Caco-2 (cell line): ENCODE data around the gene ADGRL1. TPM values are rescaled to one million over a fixed set of nuclear protein-coding genes. Genes with fewer than 3 reads are reported as not detected.

Experiments used
- BruUV-seq: library from RNA; stranded (reverse); fragments of 400-500 nt; replicated peaks from 2 replicates; lab custom pipeline; 2021; lab: Mats Ljungman, UMichigan
- CTCF ChIA-PET: fragments of 300-600 bp; sonication (Branson Sonifier 250); formaldehyde crosslinking; loops from one replicate; lab custom pipeline; 2022; ENCODE audit warnings: antibody characterized with exemption; lab: Charles Lee
- POLR2A ChIA-PET: fragments of 300-600 bp; sonication (Branson Sonifier 250); formaldehyde crosslinking; loops from one replicate; lab custom pipeline; 2022; ENCODE audit warnings: antibody characterized with exemption; lab: Charles Lee
- DNase-seq, 2 experiments: peaks; one replicate each; pipeline versions ENCODE4 v3.0.0 to v3.0.0-alpha.2; 2020 to 2022
- H3K27me3 ChIP-seq: replicated peaks from 2 replicates; pipeline ENCODE4 v1.6.0; 2011; ENCODE audit warnings: low read length; ENCODE audit not compliant: control insufficient read depth, insufficient read depth
- H3K36me3 ChIP-seq: 2 replicates; pipeline ENCODE4 v1.5.1; 2011; ENCODE audit warnings: low read length; ENCODE audit not compliant: control insufficient read depth, insufficient read depth
- H3K4me1 ChIP-seq: fragments of 250-450 bp; sonication (Bioruptor Pico); 2 replicates; pipeline ENCODE4 v1.5.1; 2020; ENCODE audit warnings: mild to moderate bottlenecking
- H3K4me3 ChIP-seq: 2 replicates; pipeline ENCODE4 v1.5.1; 2011; ENCODE audit warnings: low read depth, mild to moderate bottlenecking, control low read depth, low read length
- H3K9me3 ChIP-seq: fragments of 250-450 bp; sonication (Bioruptor Pico); 2 replicates; pipeline ENCODE4 v1.5.1; 2020; ENCODE audit warnings: mild to moderate bottlenecking, moderate library complexity
- H3K27ac Mint-ChIP-seq: one replicate; pipeline ENCODE4 v1.8.0; 2022; ENCODE audit warnings: mixed read lengths; ENCODE audit not compliant: unreplicated experiment
- H3K27me3 Mint-ChIP-seq: one replicate; pipeline ENCODE4 v1.8.0; 2022; ENCODE audit warnings: mixed read lengths; ENCODE audit not compliant: insufficient read depth, unreplicated experiment
- H3K36me3 Mint-ChIP-seq: one replicate; pipeline ENCODE4 v1.8.0; 2022; ENCODE audit warnings: mild to moderate bottlenecking, mixed read lengths; ENCODE audit not compliant: insufficient read depth, unreplicated experiment
- H3K4me1 Mint-ChIP-seq: one replicate; pipeline ENCODE4 v1.8.0; 2022; ENCODE audit warnings: low read depth, mixed read lengths; ENCODE audit not compliant: unreplicated experiment
- H3K4me3 Mint-ChIP-seq: one replicate; pipeline ENCODE4 v1.8.0; 2022; ENCODE audit warnings: mild to moderate bottlenecking, moderate library complexity, mixed read lengths; ENCODE audit not compliant: unreplicated experiment
- H3K9me3 Mint-ChIP-seq: one replicate; pipeline ENCODE4 v1.8.0; 2022; ENCODE audit warnings: mixed read lengths; ENCODE audit not compliant: unreplicated experiment
- CTCF ChIP-seq, 2 experiments: fragments of 200-600 bp in 1 of 2; IDR thresholded peaks; 1 replicate in 1 of 2; 2 replicates in 1 of 2; pipeline versions ENCODE4 v1.5.1 to v1.8.0; 2011 to 2022; ENCODE audit warnings: antibody characterized with exemption in 1 of 2, control low read depth in 1 of 2, inconsistent platforms in 1 of 2, low read depth in 1 of 2, low read length in 1 of 2, mild to moderate bottlenecking in 1 of 2, moderate library complexity in 1 of 2; ENCODE audit not compliant: insufficient read depth in 1 of 2, severe bottlenecking in 1 of 2, unreplicated experiment in 1 of 2
- intact Hi-C: fragments of 100-400 bp; cut with micrococcal nuclease; formaldehyde crosslinking; loops from one replicate; pipeline ENCODE4 v1.10.0; 2022; ENCODE audit not compliant: unreplicated experiment
- total RNA-seq: library from RNA; stranded (reverse); gene quantifications from 2 replicates; pipeline ENCODE4 v1.2.3, GENCODE V29; 2022

The ADGRL1 gene
- total RNA-seq, 1 experiment from 2014 or later = 17.6 TPM

DNA sequence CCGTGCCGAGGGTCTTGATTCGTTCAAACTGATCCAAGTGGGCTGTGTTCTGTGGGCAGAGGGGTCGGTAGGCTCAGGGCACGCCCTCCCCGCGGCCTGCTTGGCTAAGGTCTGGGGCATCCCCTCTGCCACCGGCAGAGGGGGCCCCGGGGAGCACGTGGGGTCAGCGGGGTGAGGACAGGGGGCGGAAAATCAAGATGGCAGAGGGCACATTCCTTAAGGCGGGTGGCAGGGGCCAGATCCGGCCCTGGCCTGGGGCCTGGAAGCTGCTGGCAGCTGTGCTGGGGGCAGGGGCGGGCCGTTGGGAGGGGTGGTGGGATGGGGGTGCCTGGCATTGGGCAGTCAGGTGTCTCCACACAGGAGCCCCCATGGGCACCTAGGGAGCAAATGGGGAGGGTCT lies 99.1 kb downstream of the ADGRL1 start:
- no peak overlapping the region for H3K4me3 Mint-ChIP-seq
- no peak for DNase-seq
- no peaks in the 10 kb centered on the region for H3K36me3 ChIP-seq
- H3K27me3 Mint-ChIP-seq = no peaks in the 10 kb centered on the region
- no peaks in the 10 kb centered on the region for H3K4me1 ChIP-seq
- H3K9me3 Mint-ChIP-seq = no peaks in the 10 kb centered on the region
- no peak overlapping the region for H3K27ac Mint-ChIP-seq
- no TSS peak for BruUV-seq
- TF ChIP-seq CTCF (IDR thresholded peaks at IDR 0.05; ENCODE audit: insufficient read depth in 1 of 2, low read depth in 1 of 2, low read length in 1 of 2, severe bottlenecking in 1 of 2, unreplicated experiment in 1 of 2) = no peak
- H3K4me1 Mint-ChIP-seq = no peaks in the 10 kb centered on the region
- H3K4me3 ChIP-seq = no peak overlapping the region
- H3K36me3 Mint-ChIP-seq = no peaks in the 10 kb centered on the region
- intact Hi-C loops = no loop called here
- H3K27me3 ChIP-seq = no peaks in the 10 kb centered on the region
- no peaks in the 10 kb centered on the region for H3K9me3 ChIP-seq
- ChIA-PET POLR2A (no interaction called here), CTCF (no interaction called here)

GRCh38 chr19:14105680-14106079 lies 100.3 kb downstream of the ADGRL1 start:
- TF ChIP-seq CTCF (IDR thresholded peaks at IDR 0.05; ENCODE audit: insufficient read depth in 1 of 2, low read depth in 1 of 2, low read length in 1 of 2, severe bottlenecking in 1 of 2, unreplicated experiment in 1 of 2) = no peak
- H3K4me1 Mint-ChIP-seq = no peaks in the 10 kb centered on the region
- H3K27me3 Mint-ChIP-seq = no peaks in the 10 kb centered on the region
- no peak overlapping the region for H3K4me3 Mint-ChIP-seq
- no peak for DNase-seq
- POLR2A ChIA-PET = no interaction called here
- intact Hi-C loops = no loop called here
- CTCF ChIA-PET = no interaction called here
- H3K36me3 Mint-ChIP-seq = no peaks in the 10 kb centered on the region
- Histone ChIP-seq H3K27me3 (no peaks in the 10 kb centered on the region), H3K4me1 (no peaks in the 10 kb centered on the region), H3K9me3 (no peaks in the 10 kb centered on the region), H3K36me3 (no peaks in the 10 kb centered on the region), H3K4me3 (no peak overlapping the region)
- no peaks in the 10 kb centered on the region for H3K9me3 Mint-ChIP-seq
- no peak overlapping the region for H3K27ac Mint-ChIP-seq
- BruUV-seq = no TSS peak

- Histone ChIP-seq H3K4me3 (no peak overlapping the region), H3K4me1 (no peaks in the 10 kb centered on the region), H3K36me3 (no peaks in the 10 kb centered on the region), H3K27me3 (no peaks in the 10 kb centered on the region), H3K9me3 (no peaks in the 10 kb centered on the region)
- Mint-ChIP-seq H3K9me3 (no peaks in the 10 kb centered on the region), H3K4me1 (no peaks in the 10 kb centered on the region), H3K36me3 (peaks cover under 1% of the 10 kb centered on the region), H3K27ac (no peak overlapping the region), H3K27me3 (no peaks in the 10 kb centered on the region), H3K4me3 (no peak overlapping the region)
- DNase-seq = no peak
- CTCF ChIA-PET = no interaction called here
- POLR2A ChIA-PET = no interaction called here
- intact Hi-C loops = no loop called here
- no TSS peak for BruUV-seq
- TF ChIP-seq CTCF (IDR thresholded peaks at IDR 0.05; ENCODE audit: insufficient read depth in 1 of 2, low read depth in 1 of 2, low read length in 1 of 2, severe bottlenecking in 1 of 2, unreplicated experiment in 1 of 2) = no peak
Measured at GRCh38 chr19:14103310-14103709, 102.7 kb downstream of the ADGRL1 start.
